CD8-positive, alpha-beta memory T cell (primary cell): ENCODE data around the gene ACKR2. TPM values are rescaled to one million over a fixed set of nuclear protein-coding genes. Genes with fewer than 3 reads are reported as not detected.
A peak's percentile ranks its signal among the peaks of the same experiment; 100 is the strongest.

ENCODE experiments used
- CTCF ChIA-PET: fragments of 350-600 bp; sonication (Branson Sonifier 250); formaldehyde crosslinking; loops from one replicate; lab custom pipeline; 2021; ENCODE audit warnings: antibody characterized with exemption; lab: Charles Lee
- POLR2A ChIA-PET: fragments of 350-600 bp; sonication (Branson Sonifier 250); formaldehyde crosslinking; loops from one replicate; lab custom pipeline; 2021; ENCODE audit warnings: antibody characterized with exemption; lab: Charles Lee
- DNase-seq, 5 donors: peaks; one replicate each; pipeline versions ENCODE4 v3.0.0 to v3.0.0-alpha.2; 2020 to 2022; ENCODE audit warnings: mixed read lengths in 1 of 5
- H3K27ac ChIP-seq: one replicate; pipeline ENCODE4 v1.7.0; 2013; ENCODE audit warnings: low read depth, mild to moderate bottlenecking, low read length, moderate library complexity
- H3K27me3 ChIP-seq: 2 replicates; pipeline ENCODE4 v1.7.0; 2013; ENCODE audit warnings: low read length, mild to moderate bottlenecking; ENCODE audit not compliant: insufficient read depth, poor library complexity, severe bottlenecking
- H3K36me3 ChIP-seq: 2 replicates; pipeline ENCODE4 v1.7.0; 2013; ENCODE audit warnings: mild to moderate bottlenecking, low read length, moderate library complexity; ENCODE audit not compliant: insufficient read depth
- H3K4me1 ChIP-seq: 2 replicates; pipeline ENCODE4 v1.7.0; 2013; ENCODE audit warnings: mild to moderate bottlenecking, low read length, moderate library complexity; ENCODE audit not compliant: insufficient read depth
- H3K4me3 ChIP-seq: 2 replicates; pipeline ENCODE4 v1.7.0; 2013; ENCODE audit warnings: mild to moderate bottlenecking, low read length
- H3K9me3 ChIP-seq: 2 replicates; pipeline ENCODE4 v1.7.0; 2013; ENCODE audit warnings: mild to moderate bottlenecking, low read length
- H3K27ac Mint-ChIP-seq, 8 donors: one replicate each; pipeline ENCODE4 v1.8.0; 2020 to 2021; ENCODE audit warnings: mixed read lengths in 8 of 8, mild to moderate bottlenecking in 6 of 8, inconsistent platforms in 3 of 8, moderate library complexity in 3 of 8
- H3K27me3 Mint-ChIP-seq, 2 donors: one replicate each; pipeline ENCODE4 v1.8.0; 2020 to 2021; ENCODE audit warnings: mixed read lengths in 2 of 2, mild to moderate bottlenecking in 1 of 2, moderate library complexity in 1 of 2
- H3K36me3 Mint-ChIP-seq, 3 donors: one replicate each; pipeline ENCODE4 v1.8.0; 2020 to 2021; ENCODE audit warnings: mixed read lengths in 3 of 3, inconsistent platforms in 1 of 3, mild to moderate bottlenecking in 1 of 3
- H3K4me1 Mint-ChIP-seq, 3 donors: one replicate each; pipeline ENCODE4 v1.8.0; 2020 to 2021; ENCODE audit warnings: mixed read lengths in 3 of 3, inconsistent platforms in 1 of 3, mild to moderate bottlenecking in 1 of 3
- H3K4me3 Mint-ChIP-seq, 7 donors: one replicate each; pipeline ENCODE4 v1.8.0; 2020 to 2021; ENCODE audit warnings: mixed read lengths in 7 of 7, mild to moderate bottlenecking in 6 of 7, moderate library complexity in 4 of 7, inconsistent platforms in 2 of 7
- H3K9me3 Mint-ChIP-seq, 5 donors: one replicate each; pipeline ENCODE4 v1.8.0; 2020 to 2022; ENCODE audit warnings: mixed read lengths in 5 of 5, mild to moderate bottlenecking in 3 of 5, moderate library complexity in 2 of 5, inconsistent platforms in 1 of 5
- polyA plus RNA-seq: library from polyadenylated mRNA; unstranded; fragments of 300-500 nt; fragmentation: Illumina TruSeq; gene quantifications from one replicate; pipeline ENCODE4 v1.2.3, GENCODE V29; 2021
- total RNA-seq, 2 experiments: library from RNA; stranded (reverse); gene quantifications; one replicate each; pipeline ENCODE4 v1.2.3, GENCODE V29; 2021

The ACKR2 gene
- total and polyA plus RNA-seq, 3 experiments from 2014 or later: 0.20 to 0.92 TPM; not detected in 1

GRCh38 chr3:42871592-42872196 lies 62.4 kb downstream of the ACKR2 start:
- no peak overlapping the region for H3K4me3 ChIP-seq
- H3K27me3 Mint-ChIP-seq: peaks cover 3 to 7% of the 10 kb centered on the region in 2 donors
- no peaks in the 10 kb centered on the region for H3K9me3 ChIP-seq
- H3K9me3 Mint-ChIP-seq: no peaks in the 10 kb centered on the region
- CTCF ChIA-PET: no interaction called here
- peak overlapping the region in 1 of 8 donors; percentile 14 for H3K27ac Mint-ChIP-seq
- no peaks in the 10 kb centered on the region for H3K36me3 Mint-ChIP-seq
- no peaks in the 10 kb centered on the region for H3K36me3 ChIP-seq
- no peaks in the 10 kb centered on the region for H3K4me1 Mint-ChIP-seq
- no peak overlapping the region for H3K27ac ChIP-seq
- no peak for DNase-seq
- no peak overlapping the region for H3K4me3 Mint-ChIP-seq
- POLR2A ChIA-PET: no interaction called here
- no peaks in the 10 kb centered on the region for H3K27me3 ChIP-seq
- H3K4me1 ChIP-seq: no peaks in the 10 kb centered on the region

GRCh38 chr3:42872718-42873117 lies 63.5 kb downstream of the ACKR2 start:
- Histone ChIP-seq H3K36me3 (no peaks in the 10 kb centered on the region), H3K4me1 (no peaks in the 10 kb centered on the region), H3K4me3 (no peak overlapping the region), H3K27me3 (no peaks in the 10 kb centered on the region), H3K9me3 (no peaks in the 10 kb centered on the region), H3K27ac (no peak overlapping the region)
- Mint-ChIP-seq H3K27ac (no peak overlapping the region), H3K4me3 (no peak overlapping the region), H3K36me3 (no peaks in the 10 kb centered on the region), H3K9me3 (no peaks in the 10 kb centered on the region), H3K4me1 (no peaks in the 10 kb centered on the region), H3K27me3 (peaks cover 3 to 7% of the 10 kb centered on the region in 2 donors)
- DNase-seq: no peak
- ChIA-PET POLR2A (no interaction called here), CTCF (no interaction called here)

DNA sequence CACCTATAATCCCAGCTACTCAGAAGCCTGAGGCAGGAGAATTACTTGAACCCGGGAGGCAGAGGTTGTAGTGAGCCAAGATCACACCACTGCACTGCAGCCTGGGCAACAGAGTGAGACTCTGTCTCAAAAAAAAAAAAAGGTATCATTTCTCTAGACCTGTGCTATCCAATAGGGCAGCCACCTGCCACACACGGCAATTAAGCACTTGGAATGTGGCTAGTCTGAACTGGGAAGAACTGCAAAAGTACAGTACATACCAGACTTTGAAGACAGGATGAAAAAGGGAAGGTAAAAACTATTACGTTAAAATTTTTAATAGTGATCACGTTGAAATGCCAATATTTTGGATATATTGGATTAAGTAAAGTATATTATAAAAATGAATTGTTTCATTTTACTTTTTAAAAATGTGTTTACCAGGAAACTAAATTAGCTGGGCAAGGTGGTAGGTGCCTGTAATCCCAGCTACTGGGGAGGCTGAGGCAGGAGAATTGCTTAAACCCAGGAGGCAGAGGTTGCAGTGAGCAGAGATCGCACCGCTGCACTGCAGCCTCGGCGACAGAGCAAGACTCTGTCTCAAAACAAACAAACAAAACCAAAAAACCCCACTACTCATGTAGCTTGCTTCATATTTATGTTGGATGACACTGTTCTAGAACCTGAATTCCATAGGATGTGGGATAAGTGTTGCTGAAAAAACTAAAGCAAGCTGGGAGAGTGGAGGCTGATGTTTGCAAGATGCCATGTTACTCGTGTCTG lies 64.2 kb downstream of the ACKR2 start:
- ChIA-PET POLR2A (no interaction called here), CTCF (no interaction called here)
- H3K4me1 ChIP-seq: no peaks in the 10 kb centered on the region
- Mint-ChIP-seq H3K4me3 (no peak overlapping the region), H3K4me1 (no peaks in the 10 kb centered on the region), H3K9me3 (no peaks in the 10 kb centered on the region), H3K27ac (no peak overlapping the region), H3K36me3 (no peaks in the 10 kb centered on the region), H3K27me3 (peaks cover 3 to 7% of the 10 kb centered on the region in 2 donors)
- no peaks in the 10 kb centered on the region for H3K27me3 ChIP-seq
- H3K36me3 ChIP-seq: no peaks in the 10 kb centered on the region
- DNase-seq: no peak
- no peaks in the 10 kb centered on the region for H3K9me3 ChIP-seq
- no peak overlapping the region for H3K4me3 ChIP-seq
- H3K27ac ChIP-seq: no peak overlapping the region

GRCh38 chr3:42874749-42875148 lies 65.5 kb downstream of the ACKR2 start:
- no peaks in the 10 kb centered on the region for H3K9me3 Mint-ChIP-seq
- no peak for DNase-seq
- H3K9me3 ChIP-seq: no peaks in the 10 kb centered on the region
- H3K4me1 ChIP-seq: no peaks in the 10 kb centered on the region
- POLR2A ChIA-PET: no interaction called here
- no peaks in the 10 kb centered on the region for H3K36me3 Mint-ChIP-seq
- CTCF ChIA-PET: no interaction called here
- H3K27me3 ChIP-seq: no peaks in the 10 kb centered on the region
- H3K4me3 Mint-ChIP-seq: no peak overlapping the region
- no peak overlapping the region for H3K27ac ChIP-seq
- no peak overlapping the region for H3K4me3 ChIP-seq
- H3K27me3 Mint-ChIP-seq: peaks cover 3 to 7% of the 10 kb centered on the region in 2 donors
- peaks cover 0 to 3% (median 0%) of the 10 kb centered on the region in 3 donors for H3K4me1 Mint-ChIP-seq
- H3K36me3 ChIP-seq: no peaks in the 10 kb centered on the region
- no peak overlapping the region for H3K27ac Mint-ChIP-seq

- Mint-ChIP-seq H3K36me3 (no peaks in the 10 kb centered on the region), H3K9me3 (no peaks in the 10 kb centered on the region), H3K4me3 (no peak within 1 kb of the TSS), H3K4me1 (peaks cover 3 to 8% (median 4%) of the 10 kb centered on the region in 3 donors), H3K27ac (no peak within 1 kb of the TSS), H3K27me3 (peaks cover 3 to 7% of the 10 kb centered on the region in 2 donors)
- no peak within 1 kb of the TSS for H3K27ac ChIP-seq
- ChIA-PET POLR2A (no interaction called here), CTCF (no interaction called here)
- no peak for DNase-seq
- peaks cover 3% of the 10 kb centered on the region for H3K4me1 ChIP-seq
- no peaks in the 10 kb centered on the region for H3K9me3 ChIP-seq
- no peak within 1 kb of the TSS for H3K4me3 ChIP-seq
- no peaks in the 10 kb centered on the region for H3K36me3 ChIP-seq
- no peaks in the 10 kb centered on the region for H3K27me3 ChIP-seq
Observed at GRCh38 chr3:42875325-42876151, 66.3 kb downstream of the ACKR2 start, which contains the start of gene CYP8B1. CYP8B1 (minus strand) TSS chr3:42875879; CDS start chr3:42875816, 63 bp downstream.

DNA sequence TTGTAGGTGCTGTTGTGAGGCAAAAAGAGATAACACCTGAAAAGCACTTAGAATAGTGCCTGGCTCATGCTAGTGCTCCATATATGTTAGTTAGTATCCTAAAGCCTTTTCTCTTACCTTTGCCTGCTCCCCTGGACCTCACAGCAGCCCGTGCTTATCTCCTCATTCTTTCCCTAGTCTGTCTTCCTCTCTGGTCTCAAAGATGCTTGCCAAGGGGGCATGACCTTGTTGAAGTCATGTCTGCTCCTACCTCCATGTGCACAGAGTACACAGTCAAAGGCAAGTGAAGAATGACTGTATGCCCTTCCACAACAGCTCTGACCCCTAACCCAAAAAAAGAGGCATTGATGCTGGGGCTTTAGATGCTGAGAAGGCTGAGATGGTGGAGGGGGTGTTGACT lies 67.2 kb downstream of the ACKR2 start:
- Mint-ChIP-seq H3K27ac (no peak overlapping the region), H3K4me3 (no peak overlapping the region), H3K36me3 (no peaks in the 10 kb centered on the region), H3K4me1 (peaks cover 8 to 13% (median 9%) of the 10 kb centered on the region in 3 donors), H3K27me3 (peaks cover 3 to 7% of the 10 kb centered on the region in 2 donors), H3K9me3 (no peaks in the 10 kb centered on the region)
- Histone ChIP-seq H3K27ac (no peak overlapping the region), H3K4me1 (peaks cover 9% of the 10 kb centered on the region), H3K9me3 (no peaks in the 10 kb centered on the region), H3K27me3 (no peaks in the 10 kb centered on the region), H3K36me3 (no peaks in the 10 kb centered on the region), H3K4me3 (no peak overlapping the region)
- DNase-seq: no peak
- POLR2A ChIA-PET: no interaction called here
- CTCF ChIA-PET: no interaction called here

DNA sequence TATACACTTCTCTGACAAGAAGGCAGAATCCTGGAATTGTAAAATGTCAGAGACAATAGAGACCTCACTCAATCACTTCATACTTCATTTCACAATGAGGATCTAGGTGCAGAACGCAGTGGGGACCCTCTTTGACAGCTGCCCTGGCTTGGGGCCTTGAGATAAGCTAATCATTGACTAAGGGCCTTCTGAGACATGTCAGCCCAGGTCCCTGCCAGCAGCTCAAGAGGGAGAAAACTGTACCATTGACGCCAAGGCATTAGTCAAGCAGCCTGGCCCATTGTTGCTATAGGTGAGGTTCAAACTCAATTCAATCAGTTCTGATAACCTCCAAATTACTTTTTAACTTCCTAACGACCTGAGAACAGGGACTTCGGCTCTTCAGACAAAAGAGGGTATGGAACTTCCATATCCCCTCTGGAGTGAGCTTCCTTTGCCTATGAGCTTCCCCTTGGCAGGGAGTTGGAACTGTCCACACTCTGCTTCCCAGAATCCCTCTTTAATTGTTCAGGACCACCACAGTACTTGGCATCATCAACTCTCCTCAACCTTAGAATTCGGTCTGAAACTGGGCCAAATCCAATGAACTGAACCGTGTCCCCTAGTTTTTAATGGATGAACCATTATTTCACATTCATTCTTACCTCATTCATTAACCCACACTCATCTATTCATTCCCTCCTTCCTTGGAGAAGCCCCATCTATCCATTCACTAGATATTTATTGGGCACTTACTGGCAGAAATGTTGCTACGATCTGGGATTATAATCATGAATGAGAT lies 67.9 kb downstream of the ACKR2 start:
- no peaks in the 10 kb centered on the region for H3K9me3 Mint-ChIP-seq
- Histone ChIP-seq H3K27me3 (no peaks in the 10 kb centered on the region), H3K9me3 (no peaks in the 10 kb centered on the region), H3K36me3 (no peaks in the 10 kb centered on the region), H3K27ac (no peak overlapping the region), H3K4me3 (no peak overlapping the region), H3K4me1 (peaks cover 10% of the 10 kb centered on the region)
- peak overlapping the region in 1 of 8 donors; percentile 16 for H3K27ac Mint-ChIP-seq
- peaks cover 9 to 17% (median 12%) of the 10 kb centered on the region in 3 donors for H3K4me1 Mint-ChIP-seq
- POLR2A ChIA-PET: no interaction called here
- no peak overlapping the region for H3K4me3 Mint-ChIP-seq
- DNase-seq: no peak
- H3K36me3 Mint-ChIP-seq: no peaks in the 10 kb centered on the region
- CTCF ChIA-PET: interaction anchor here (0.9 kb wide), 1 partner anchor 8 kb away, joined by 3 read pairs; no protein-coding TSS in a partner anchor
- peaks cover 3 to 7% of the 10 kb centered on the region in 2 donors for H3K27me3 Mint-ChIP-seq
